Ovary (tissue), 9 donors: ENCODE data around the gene IWS1. TPM values are rescaled to one million over a fixed set of nuclear protein-coding genes. Genes with fewer than 3 reads are reported as not detected.
"Not testable (repeated sequence)": the region's sequence is repeated elsewhere in the genome, so short reads cannot be mapped to it uniquely, and the experiment has no call there.

Source experiments
- DNase-seq, 5 donors: peaks; one replicate each; pipeline ENCODE4 v3.0.0-alpha.2; 2019 to 2020
- H3K27ac ChIP-seq, 2 donors: fragments of 200-600 bp; one replicate each; pipeline versions ENCODE4 v1.5.1 to v1.8.0; 2019 to 2022
- H3K27me3 ChIP-seq: fragments of 200-600 bp; one replicate; pipeline ENCODE4 v1.8.0; 2022
- H3K36me3 ChIP-seq: fragments of 200-600 bp; sonication (generic); one replicate; pipeline ENCODE4 v1.5.1; 2019
- H3K4me1 ChIP-seq: one replicate; pipeline ENCODE4 v1.8.1; 2013; ENCODE audit warnings: mild to moderate bottlenecking, moderate library complexity; ENCODE audit not compliant: insufficient read depth
- H3K4me3 ChIP-seq: fragments of 200-600 bp; sonication (generic); one replicate; pipeline ENCODE4 v1.5.1; 2017
- H3K9me3 ChIP-seq, 2 donors: fragments of 200-600 bp in 1 of 2; sonication (generic) in 1 of 2; one replicate each; pipeline versions ENCODE4 v1.5.1 to v1.8.1; 2013 to 2019; ENCODE audit warnings: mild to moderate bottlenecking in 1 of 2, moderate library complexity in 1 of 2
- CTCF ChIP-seq, 3 donors: fragments of 450-650 bp in 2 of 3; fragments of 200-600 bp in 1 of 3; IDR thresholded peaks; one replicate each; pipeline versions ENCODE4 v1.5.1 to v1.8.0; 2016 to 2022; ENCODE audit warnings: antibody characterized with exemption in 3 of 3, mild to moderate bottlenecking in 1 of 3
- EP300 ChIP-seq: sonication (generic); formaldehyde crosslinking; IDR thresholded peaks from one replicate; pipeline ENCODE4 v1.6.1; 2017; ENCODE audit warnings: antibody characterized with exemption
- POLR2A ChIP-seq: fragments of 450-650 bp; IDR thresholded peaks from one replicate; pipeline ENCODE4 v1.6.1; 2017; ENCODE audit warnings: antibody characterized with exemption, mild to moderate bottlenecking, moderate library complexity
- WGBS, 3 donors: extraction: QIAGEN DNeasy Blood & Tissue Kit in 1 of 3; methylation state at CpG; one replicate each; pipeline versions ENCODE4 v1.1.5 to v1.1.7; 2013 to 2017; 5-methylcytosine and 5-hydroxymethylcytosine counted together
- intact Hi-C, 4 donors: fragments of 100-400 bp; cut with DNase I; formaldehyde crosslinking; loops; one replicate each; pipeline versions ENCODE4 v1.11.0 to v1.15.1; 2022 to 2023
- polyA plus RNA-seq, 2 donors: library from polyadenylated mRNA; stranded (reverse); fragments of 200-250 nt in 1 of 2; fragments of 350-450 nt in 1 of 2; fragmentation: Illumina TruSeq in 1 of 2; extraction: RNeasy Lipid Tissue Mini Kit (QIAGEN cat#74804) in 1 of 2; gene quantifications; one replicate each; pipeline ENCODE4 v1.2.3, GENCODE V29; 2013 to 2014
- total RNA-seq, 7 donors: library from RNA; depleted of rRNA in 2 of 7; stranded (reverse); fragments of >200 nt in 2 of 7; fragmentation: NEBNext Ultra II Directional in 3 of 7; extraction: Animal tissue kit (Norgen Biotek cat#: 25700) in 3 of 7; gene quantifications; one replicate each; pipeline versions ENCODE4 v1.1.0 to v1.2.4, GENCODE V29; 2016 to 2023
- donor health status: DM: no; HTN: no; CAD: no; lungs with moderate emphysema.
- donor health status: DM: no; HTN: no; CAD: no.
- donor health status: Bipolar disorder and iron deficiency.
- donor health status: DM: yes; HTN: yes; CAD: no.
- donor health status: DM: no; HTN: no; CAD: no.
- donor health status: DM: yes; HTN: yes; CAD: no.

IWS1 gene
- total and polyA plus RNA-seq, 9 donors, result 13.9 to 29.0 (median 25.8) TPM

GRCh38 chr2:127532296-127532695 lies 6.0 kb upstream of the IWS1 start:
- no peak overlapping the region for H3K4me3 ChIP-seq
- H3K4me1 ChIP-seq, result no peaks in the 10 kb centered on the region
- H3K36me3 ChIP-seq, result no peaks in the 10 kb centered on the region
- no peaks in the 10 kb centered on the region for H3K27me3 ChIP-seq
- no peak overlapping the region for H3K27ac ChIP-seq
- WGBS, 3 donors, result 88 to 94% (median 91%) methylated on average over 8 of the region's 8 CpGs
- no peaks in the 10 kb centered on the region for H3K9me3 ChIP-seq
- intact Hi-C loops, result loop anchor here in 1 of 4 donors (10.0 kb wide), 1 partner anchor 113 kb away; the partner anchor contains the start of gene GPR17
- DNase-seq, result no peak
- TF ChIP-seq POLR2A, result no peak

- TF ChIP-seq CTCF (IDR thresholded peaks at IDR 0.05) (no peak), EP300 (no peak), POLR2A (no peak)
- Histone ChIP-seq H3K4me1 (peaks cover 2% of the 10 kb centered on the region), H3K4me3 (no peak overlapping the region), H3K27ac (no peak overlapping the region), H3K9me3 (no peaks in the 10 kb centered on the region), H3K36me3 (no peaks in the 10 kb centered on the region), H3K27me3 (no peaks in the 10 kb centered on the region)
- 61 to 72% (median 69%) methylated on average over 4 of the region's 4 CpGs for WGBS, 3 donors
- intact Hi-C loops, result loop anchor here in 1 of 4 donors (10.0 kb wide), 1 partner anchor 114 kb away; the partner anchor contains the start of gene GPR17
- no peak for DNase-seq
Observed at GRCh38 chr2:127531221-127531648, 4.9 kb upstream of the IWS1 start.

GRCh38 chr2:127530245-127531140 lies 4.2 kb upstream of the IWS1 start:
- no peak for DNase-seq
- Histone ChIP-seq H3K9me3 (no peaks in the 10 kb centered on the region), H3K4me1 (peaks cover 2% of the 10 kb centered on the region), H3K27ac (no peak overlapping the region), H3K4me3 (no peak overlapping the region), H3K36me3 (no peaks in the 10 kb centered on the region), H3K27me3 (no peaks in the 10 kb centered on the region)
- WGBS, 3 donors, result 78 to 83% (median 80%) methylated on average over 3 of the region's 3 CpGs
- intact Hi-C loops, result loop anchor here in 1 of 4 donors (10.0 kb wide), 1 partner anchor 114 kb away; the partner anchor contains the start of gene GPR17
- TF ChIP-seq POLR2A (no peak), CTCF (IDR thresholded peaks at IDR 0.05) (no peak), EP300 (no peak)

- not testable (repeated sequence) for H3K27me3 ChIP-seq, H3K27ac ChIP-seq, H3K4me3 ChIP-seq, DNase-seq, H3K36me3 ChIP-seq, H3K4me1 ChIP-seq, H3K9me3 ChIP-seq
- intact Hi-C loops, result loop anchor here in 1 of 4 donors (10.0 kb wide), 1 partner anchor 315 kb away; no protein-coding TSS in a partner anchor
- WGBS, 3 donors, result 68 to 88% (median 75%) methylated on average over 2 of the region's 2 CpGs
Observed at GRCh38 chr2:127529416-127529815, 3.1 kb upstream of the IWS1 start.

- no peaks in the 10 kb centered on the region for H3K36me3 ChIP-seq
- WGBS, 3 donors, result 54 to 71% (median 69%) methylated on average over 4 of the region's 4 CpGs
- no peak for DNase-seq
- TF ChIP-seq POLR2A, result no peak
- TF ChIP-seq CTCF (IDR thresholded peaks at IDR 0.05), result no peak
- no peak for TF ChIP-seq EP300
- no peak overlapping the region for H3K27ac ChIP-seq
- intact Hi-C loops, result loop anchor here in 1 of 4 donors (10.0 kb wide), 1 partner anchor 316 kb away; no protein-coding TSS in a partner anchor
- no peaks in the 10 kb centered on the region for H3K27me3 ChIP-seq
- H3K4me1 ChIP-seq, result peaks cover 4% of the 10 kb centered on the region
- no peak overlapping the region for H3K4me3 ChIP-seq
- H3K9me3 ChIP-seq, result no peaks in the 10 kb centered on the region
Observed at GRCh38 chr2:127528487-127528886, 2.2 kb upstream of the IWS1 start.
